SH-SY5Y (cell line): Measurements from ENCODE around the gene NXNL2.

Source experiments
- GATA2 ChIP-seq: IDR thresholded peaks from 2 replicates; pipeline ENCODE4 v1.6.1; 2011; ENCODE audit warnings: mild to moderate bottlenecking, low read depth, low read length
- GATA3 ChIP-seq: IDR thresholded peaks from 2 replicates; pipeline ENCODE4 v1.6.1; 2011; ENCODE audit warnings: low read depth, mild to moderate bottlenecking, low read length, moderate library complexity

NXNL2 gene

GRCh38 chr9:88539246-88539645 is 4.3 kb downstream of the NXNL2 start:
- TF ChIP-seq GATA2 (no peak), GATA3 (no peak)

GRCh38 chr9:88540251-88540763 is 5.3 kb downstream of the NXNL2 start:
- TF ChIP-seq GATA3 (no peak), GATA2 (no peak)

DNA sequence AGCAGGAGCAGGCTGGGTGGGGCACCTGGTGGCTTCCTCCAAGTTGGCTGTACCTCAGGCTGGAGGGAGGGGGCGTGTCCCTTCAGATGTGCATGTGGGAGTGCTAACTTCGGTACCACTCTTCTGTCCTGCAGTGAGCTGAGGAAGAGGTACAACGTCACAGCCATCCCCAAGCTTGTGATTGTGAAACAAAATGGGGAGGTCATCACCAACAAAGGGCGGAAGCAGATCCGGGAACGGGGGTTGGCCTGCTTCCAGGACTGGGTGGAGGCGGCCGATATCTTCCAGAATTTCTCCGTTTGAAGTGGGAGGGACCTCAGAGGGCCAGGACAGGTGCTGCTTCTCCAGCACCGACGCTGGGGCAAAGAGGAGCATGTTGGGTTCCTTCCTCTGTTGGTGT is 9.3 kb downstream of the NXNL2 start:
- TF ChIP-seq GATA3: no peak
- TF ChIP-seq GATA2: no peak

- TF ChIP-seq GATA3: no peak
- peak; percentile 47; the same call in 1 of the 2 replicates for TF ChIP-seq GATA2
Measured at GRCh38 chr9:88551546-88552137, 16.7 kb downstream of the NXNL2 start.

- no peak for TF ChIP-seq GATA2
- no peak for TF ChIP-seq GATA3
Measured at GRCh38 chr9:88553350-88553749, 18.4 kb downstream of the NXNL2 start.

- TF ChIP-seq GATA3 (no peak), GATA2 (no peak)
Measured at GRCh38 chr9:88555268-88555980, 20.4 kb downstream of the NXNL2 start.

- no peak for TF ChIP-seq GATA2
- TF ChIP-seq GATA3: no peak
Measured at GRCh38 chr9:88559661-88560060, 24.7 kb downstream of the NXNL2 start.

- TF ChIP-seq GATA3 (no peak), GATA2 (no peak)
Measured at GRCh38 chr9:88567870-88568269, 32.9 kb downstream of the NXNL2 start.

DNA sequence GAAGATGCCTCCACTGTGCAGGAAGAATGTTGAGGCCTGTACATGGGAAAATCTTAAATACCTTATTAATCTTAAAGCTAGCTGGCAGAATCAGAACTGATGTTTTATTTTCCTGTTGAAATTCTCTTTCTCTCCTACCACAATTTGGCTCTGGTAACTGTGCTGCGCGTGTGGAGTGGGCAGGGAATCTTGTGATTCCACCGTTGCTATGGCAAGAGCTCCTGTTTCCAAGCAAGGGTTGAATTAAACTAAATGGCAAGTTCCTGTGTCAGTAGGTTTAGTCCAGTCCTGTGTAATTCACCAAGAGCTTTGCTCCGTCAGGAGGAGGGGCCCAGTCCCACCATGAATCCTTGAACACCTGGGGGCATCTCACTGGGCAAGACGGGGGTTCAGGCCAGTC is 36.4 kb downstream of the NXNL2 start:
- no peak for TF ChIP-seq GATA3
- no peak for TF ChIP-seq GATA2

DNA sequence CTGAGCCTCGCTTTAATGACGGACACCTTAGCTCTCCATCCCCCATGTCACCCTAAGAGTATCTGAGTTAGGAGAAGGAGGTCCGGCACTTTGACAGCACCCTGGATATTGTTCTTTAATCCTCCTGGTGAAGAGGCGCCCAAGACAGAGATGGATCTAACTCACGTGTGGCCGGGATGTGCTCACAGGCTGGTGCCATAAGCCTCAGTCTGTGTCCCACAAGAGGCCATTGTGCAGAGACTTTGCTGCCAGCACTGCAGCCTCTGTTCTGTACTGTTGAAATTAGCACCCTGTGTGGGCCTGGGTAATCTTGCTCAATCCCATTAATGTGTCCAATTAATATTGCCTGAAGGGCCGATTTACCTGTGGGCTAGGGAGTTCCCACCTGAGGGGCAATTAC is 37.7 kb downstream of the NXNL2 start:
- TF ChIP-seq GATA2: no peak
- TF ChIP-seq GATA3: no peak

GRCh38 chr9:88574953-88575352 is 40.0 kb downstream of the NXNL2 start:
- TF ChIP-seq GATA2 (no peak), GATA3 (no peak)

DNA sequence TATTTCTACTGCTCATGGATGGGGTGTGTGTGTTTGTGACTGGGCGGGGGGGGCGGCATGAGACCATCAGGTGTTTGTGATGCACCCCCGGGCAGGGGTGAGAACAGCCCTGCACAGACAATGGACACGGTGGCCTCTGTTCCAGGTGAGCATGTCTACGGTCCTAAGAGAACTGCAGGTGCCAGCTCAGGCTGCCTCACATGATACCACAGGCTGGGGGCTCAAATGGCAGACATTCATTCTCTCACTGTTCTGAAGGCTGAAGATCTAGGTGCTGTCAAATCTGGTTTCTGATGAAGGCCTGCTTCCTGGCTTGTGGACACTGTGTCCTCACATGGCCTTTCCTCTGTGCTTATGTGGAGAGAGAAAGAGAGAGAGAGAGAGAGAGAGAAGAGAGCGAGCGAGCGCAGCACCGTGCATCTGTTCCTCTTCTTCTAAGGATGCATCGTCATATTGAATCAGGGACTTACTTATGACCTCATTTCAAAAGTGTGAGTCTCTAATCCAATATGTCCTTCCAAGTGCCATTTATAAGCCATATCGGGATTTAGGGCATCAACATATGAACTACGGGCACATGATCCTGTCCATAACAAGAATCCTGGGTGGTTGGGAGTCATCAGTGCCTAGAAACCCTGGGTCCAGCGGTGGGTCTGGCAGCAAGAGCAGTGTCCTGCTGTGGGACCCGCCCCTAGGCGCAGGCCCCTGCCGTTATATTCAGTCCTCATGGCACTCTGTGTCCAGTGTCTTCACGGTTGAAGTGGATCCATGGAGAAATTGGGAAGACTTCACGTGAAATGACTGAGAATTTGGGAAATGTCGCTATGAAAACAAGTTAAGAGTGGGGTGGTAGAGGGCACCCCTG is 42.5 kb downstream of the NXNL2 start:
- TF ChIP-seq GATA3: no peak
- TF ChIP-seq GATA2: no peak

GRCh38 chr9:88578121-88579049 is 43.4 kb downstream of the NXNL2 start:
- no peak for TF ChIP-seq GATA2
- no peak for TF ChIP-seq GATA3
